GM21528 (cell line): ENCODE results near the gene REPS1.

Experiments used
- ATAC-seq: cut with Tn5 transposase; IDR thresholded peaks from one replicate; pipeline ENCODE4 v1.9.1; 2021; ENCODE audit warnings: mild to moderate bottlenecking, moderate library complexity; ENCODE audit not compliant: unreplicated experiment, low FRiP score

REPS1 gene

GRCh38 chr6:138865480-138866109 lies 122.5 kb downstream of the REPS1 start:
- ATAC-seq: no peak

- ATAC-seq: no peak
Measured at GRCh38 chr6:138864343-138864890, 123.6 kb downstream of the REPS1 start.

- no peak for ATAC-seq
Measured at GRCh38 chr6:138863321-138863720, 124.7 kb downstream of the REPS1 start.

GRCh38 chr6:138862456-138862855 lies 125.6 kb downstream of the REPS1 start:
- no peak for ATAC-seq

GRCh38 chr6:138857775-138858174 lies 130.3 kb downstream of the REPS1 start:
- no peak for ATAC-seq

- no peak for ATAC-seq
Measured at GRCh38 chr6:138856654-138857053, 131.4 kb downstream of the REPS1 start.
